ENCODE data around the gene CCDC71. TPM values are rescaled to one million over a fixed set of nuclear protein-coding genes. Genes with fewer than 3 reads are reported as not detected.
A peak's percentile ranks its signal among the peaks of the same experiment; 100 is the strongest.

The CCDC71 gene
- total RNA-seq, 1 donor from 2014 or later, result 11.9 TPM

DNA sequence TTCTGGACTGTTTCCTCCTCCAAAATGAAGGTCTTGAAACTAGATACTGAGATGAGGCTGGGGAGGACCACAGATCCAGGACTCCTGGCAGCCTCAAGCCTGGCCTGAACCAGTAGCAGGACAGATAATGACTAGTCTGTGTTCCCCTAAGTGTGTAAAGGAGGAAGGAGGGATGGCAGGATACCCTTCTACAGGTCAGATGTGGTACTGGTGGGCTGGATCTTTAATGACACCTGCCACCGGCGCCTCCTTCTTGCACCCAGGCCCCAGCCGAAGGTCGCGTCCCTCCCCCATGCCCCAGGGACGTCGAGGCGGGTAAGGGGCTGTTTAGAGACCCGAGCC, 46.1 kb downstream of the CCDC71 start:
- H3K36me3 ChIP-seq, result peaks cover 80% of the 10 kb centered on the region
- H3K27me3 ChIP-seq (ENCODE audit: low read depth), result no peaks in the 10 kb centered on the region
- peak overlapping the region; percentile 99 for H3K4me3 ChIP-seq
- peaks cover 41% of the 10 kb centered on the region for H3K4me1 ChIP-seq
- H3K27ac ChIP-seq (replicated peaks), result peak overlapping the region; percentile 98
- no peak for TF ChIP-seq CTCF (IDR thresholded peaks at IDR 0.05; ENCODE audit: borderline replicate concordance)
- intact Hi-C loops (cut with micrococcal nuclease), result no loop called here
- DNase-seq, result no peak
- H3K9me3 ChIP-seq (replicated peaks), result no peaks in the 10 kb centered on the region

GRCh38 chr3:49119439-49119838, 46.7 kb downstream of the CCDC71 start:
- Histone ChIP-seq H3K27me3 (ENCODE audit: low read depth) (no peaks in the 10 kb centered on the region), H3K4me3 (peak overlapping the region; percentile 99), H3K36me3 (peaks cover 80% of the 10 kb centered on the region), H3K27ac (replicated peaks) (peak overlapping the region; percentile 98), H3K4me1 (peaks cover 41% of the 10 kb centered on the region), H3K9me3 (replicated peaks) (no peaks in the 10 kb centered on the region)
- intact Hi-C loops (cut with micrococcal nuclease), result no loop called here
- TF ChIP-seq CTCF (IDR thresholded peaks at IDR 0.05; ENCODE audit: borderline replicate concordance), result no peak
- no peak for DNase-seq

GRCh38 chr3:49119036-49119435, 47.1 kb downstream of the CCDC71 start:
- intact Hi-C loops (cut with micrococcal nuclease), result no loop called here
- Histone ChIP-seq H3K27me3 (ENCODE audit: low read depth) (no peaks in the 10 kb centered on the region), H3K4me1 (peaks cover 41% of the 10 kb centered on the region), H3K9me3 (replicated peaks) (no peaks in the 10 kb centered on the region), H3K36me3 (peaks cover 80% of the 10 kb centered on the region), H3K27ac (replicated peaks) (peak overlapping the region; percentile 98), H3K4me3 (peak overlapping the region; percentile 99)
- no peak for DNase-seq
- TF ChIP-seq CTCF (IDR thresholded peaks at IDR 0.05; ENCODE audit: borderline replicate concordance), result no peak

Other genes starting within 250 kb of the CCDC71 start
- 180 TPM for gene ARIH2, start 247.5 kb downstream of the CCDC71 start, total RNA-seq
- 28.9 TPM for gene P4HTM, start 176.1 kb downstream of the CCDC71 start, total RNA-seq
- 79.0 TPM for gene WDR6, start 158.9 kb downstream of the CCDC71 start, total RNA-seq
- 11.8 TPM for gene DALRD3, start 147.8 kb downstream of the CCDC71 start, total RNA-seq
- 159 TPM for gene NDUFAF3, start 144.2 kb downstream of the CCDC71 start, total RNA-seq
- 46.9 TPM for gene IMPDH2, start 136.9 kb downstream of the CCDC71 start, total RNA-seq
- gene QRICH1, start 72.3 kb downstream of the CCDC71 start, total RNA-seq, result 58.8 TPM
- 203 TPM for gene QARS1, start 61.6 kb downstream of the CCDC71 start, total RNA-seq
- 62.5 TPM for gene USP19, start 45.5 kb downstream of the CCDC71 start, total RNA-seq
- gene LAMB2, start 33.3 kb downstream of the CCDC71 start, total RNA-seq, result 772 TPM
- gene KLHDC8B, start 5.3 kb upstream of the CCDC71 start, total RNA-seq, result 92.5 TPM
- gene C3orf62, start 110.9 kb upstream of the CCDC71 start, total RNA-seq, result 2.8 TPM
- 37.3 TPM for gene USP4, start 173.7 kb upstream of the CCDC71 start, total RNA-seq
- gene GPX1, start 192.0 kb upstream of the CCDC71 start, total RNA-seq, result 115 TPM
- 247 TPM for gene RHOA, start 245.6 kb upstream of the CCDC71 start, total RNA-seq
- gene TCTA, start 246.1 kb upstream of the CCDC71 start, total RNA-seq, result 17.7 TPM